GM12864 (cell line): Measurements from ENCODE around the gene PRDM4.
A peak's percentile ranks its signal among the peaks of the same experiment; 100 is the strongest.

Experiments used
- DNase-seq: peaks from one replicate; pipeline ENCODE4 v3.0.0-alpha.2; 2011; ENCODE audit warnings: low read depth
- H3K4me3 ChIP-seq: 2 replicates; pipeline ENCODE4 v1.5.1; 2011; ENCODE audit warnings: mild to moderate bottlenecking, low read depth, low read length, control low read depth
- CTCF ChIP-seq: IDR thresholded peaks from 2 replicates; pipeline ENCODE4 v1.5.1; 2011; ENCODE audit warnings: low read depth, mild to moderate bottlenecking, moderate library complexity, low read length, control low read depth, inconsistent platforms; ENCODE audit errors: missing control alignments

PRDM4 gene

GRCh38 chr12:107685360-107686248 lies 75.3 kb downstream of the PRDM4 start, which contains the start of gene PWP1:
Gene PWP1 (plus strand): TSS chr12:107685799. CDS start chr12:107685900, 101 bp downstream.
- peak within 1 kb of the TSS; percentile 84 for H3K4me3 ChIP-seq
- no peak for TF ChIP-seq CTCF
- DNase-seq: peak; percentile 90

GRCh38 chr12:107684990-107685359 lies 76.0 kb downstream of the PRDM4 start:
- TF ChIP-seq CTCF: no peak
- DNase-seq: no peak
- H3K4me3 ChIP-seq: peak overlapping the region; percentile 84

- DNase-seq: no peak
- H3K4me3 ChIP-seq: no peak overlapping the region; the same call in 1 of the 2 replicates
- TF ChIP-seq CTCF: no peak
Measured at GRCh38 chr12:107684029-107684795, 76.7 kb downstream of the PRDM4 start.
